Measurements from ENCODE around the gene SIMC1.

SIMC1 gene

DNA sequence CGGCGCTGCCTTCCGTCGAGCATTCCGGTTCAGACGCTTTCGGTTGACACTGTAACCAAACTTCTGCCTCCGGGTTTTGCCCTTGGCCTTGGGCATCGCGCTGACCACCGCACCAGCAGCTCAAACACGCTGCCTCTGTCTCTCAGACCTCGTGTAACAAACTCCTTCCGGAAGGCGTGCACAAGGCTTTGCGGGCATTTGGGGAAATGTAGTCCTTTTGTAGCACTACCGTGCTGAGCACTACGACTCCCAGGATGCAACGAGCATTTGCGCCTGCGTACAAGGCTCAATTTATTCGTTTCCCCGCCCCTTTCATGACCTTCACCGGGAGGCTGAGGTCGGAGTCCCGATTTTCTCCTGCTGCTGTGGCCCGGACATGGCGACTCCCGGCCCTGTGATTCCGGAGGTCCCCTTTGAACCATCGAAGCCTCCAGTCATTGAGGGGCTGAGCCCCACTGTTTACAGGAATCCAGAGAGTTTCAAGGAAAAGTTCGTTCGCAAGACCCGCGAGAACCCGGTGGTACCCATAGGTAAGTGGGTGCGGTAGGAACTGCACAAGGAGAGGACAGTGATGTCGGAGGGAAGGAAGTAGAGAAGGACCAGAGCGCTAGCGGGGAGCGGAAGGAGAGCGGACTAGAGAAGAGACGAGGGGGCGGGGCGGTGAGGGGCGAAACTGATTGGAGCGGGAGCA is 150.4 kb downstream of the SIMC1 start, which contains the start of the genes HIGD2A and NOP16:
TSS of gene HIGD2A (plus strand) at position 308 of the 691 bp plus-strand sequence. CDS start at position 377, 69 bp downstream.
TSS of gene NOP16 (minus strand) at position 155 of the 691 bp plus-strand sequence. CDS start at position 96, 59 bp downstream.
- peak; percentile 99 for DNase-seq (ENCODE audit: low read depth)

DNA sequence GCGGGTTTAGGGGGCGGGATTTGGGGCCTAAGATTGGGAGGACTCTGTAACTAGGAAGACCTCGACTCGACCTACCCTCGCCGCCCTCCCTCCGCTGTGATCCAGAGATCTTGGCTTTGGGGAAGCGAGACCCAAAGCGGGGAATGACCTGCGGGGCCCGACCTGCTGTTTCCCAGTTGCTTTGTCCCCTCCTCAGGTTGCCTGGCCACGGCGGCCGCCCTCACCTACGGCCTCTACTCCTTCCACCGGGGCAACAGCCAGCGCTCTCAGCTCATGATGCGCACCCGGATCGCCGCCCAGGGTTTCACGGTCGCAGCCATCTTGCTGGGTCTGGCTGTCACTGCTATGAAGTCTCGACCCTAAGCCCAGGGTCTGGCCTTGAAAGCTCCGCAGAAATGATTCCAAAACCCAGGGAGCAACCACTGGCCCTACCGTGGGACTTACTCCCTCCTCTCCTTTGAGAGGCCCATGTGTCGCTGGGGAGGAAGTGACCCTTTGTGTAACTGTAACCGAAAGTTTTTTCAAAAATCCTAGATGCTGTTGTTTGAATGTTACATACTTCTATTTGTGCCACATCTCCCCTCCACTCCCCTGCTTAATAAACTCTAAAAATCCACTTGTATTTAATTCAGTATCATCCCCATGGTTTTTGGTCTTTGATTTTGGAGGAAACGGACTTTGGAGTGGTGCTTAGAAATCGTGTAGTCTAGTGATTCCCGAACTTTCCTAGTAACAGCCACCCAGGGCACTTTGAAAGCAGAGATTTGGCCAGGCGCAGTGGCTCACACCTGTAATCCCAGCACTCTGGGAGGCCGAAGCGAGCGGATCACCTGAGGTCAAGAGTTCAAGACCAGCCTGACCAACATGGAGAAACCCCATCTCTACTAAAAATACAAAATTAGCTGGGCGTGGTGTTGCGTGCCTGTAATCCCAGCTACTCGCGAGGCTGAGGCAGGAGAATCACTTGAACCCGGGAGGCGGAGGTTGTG is 151.2 kb downstream of the SIMC1 start:
- no peak for DNase-seq (ENCODE audit: low read depth)

DNA sequence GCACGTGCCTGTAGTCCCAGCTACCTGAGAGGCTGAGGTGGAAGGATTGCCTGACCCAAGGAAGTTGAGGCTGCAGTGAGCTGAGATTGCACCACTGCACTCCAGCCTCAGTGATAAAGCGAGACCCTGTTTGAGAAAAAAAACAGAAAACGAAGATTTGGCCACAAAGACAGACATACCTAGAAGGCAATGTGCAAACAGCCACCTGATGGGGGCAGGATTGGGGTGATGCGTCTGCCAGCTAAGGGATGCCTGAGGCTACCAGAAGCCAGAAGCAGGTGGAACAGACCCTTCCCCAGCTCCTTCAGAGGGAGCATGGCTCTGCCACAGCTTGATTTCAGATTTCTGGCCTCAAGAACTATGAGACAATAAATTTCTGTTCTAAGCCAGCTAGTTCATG is 153.3 kb downstream of the SIMC1 start:
- DNase-seq (ENCODE audit: low read depth), result no peak

GRCh38 chr5:176391999-176392398 is 153.8 kb downstream of the SIMC1 start:
- no peak for DNase-seq (ENCODE audit: low read depth)

- DNase-seq (ENCODE audit: low read depth), result no peak
Observed at GRCh38 chr5:176392526-176392925, 154.3 kb downstream of the SIMC1 start.

DNA sequence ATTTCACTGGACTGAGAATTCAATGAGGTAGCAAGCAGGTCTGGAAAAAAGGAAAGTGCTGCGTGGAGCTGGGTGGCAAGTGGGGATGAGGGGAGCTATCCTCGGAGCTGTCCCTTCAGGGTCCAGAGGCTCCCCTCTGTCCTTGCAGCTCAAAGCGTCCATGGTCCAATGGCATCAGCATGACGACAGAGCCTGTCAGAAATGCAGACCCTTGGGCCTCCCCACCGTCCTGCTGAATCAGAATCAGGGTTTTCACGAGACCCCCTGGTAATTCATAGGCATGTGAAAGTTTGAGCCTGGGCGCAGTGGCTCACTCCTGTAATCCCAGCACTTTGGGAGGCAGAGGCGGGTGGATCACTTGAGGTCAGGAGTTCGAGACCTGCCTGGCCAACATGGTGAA is 155.9 kb downstream of the SIMC1 start:
- DNase-seq (ENCODE audit: low read depth), result no peak

- peak; percentile 29 for DNase-seq (ENCODE audit: low read depth)
Observed at GRCh38 chr5:176394881-176395675, 156.9 kb downstream of the SIMC1 start.

All from EH (cell line).